Measurements from ENCODE around the gene NIM1K. TPM values are rescaled to one million over a fixed set of nuclear protein-coding genes. Genes with fewer than 3 reads are reported as not detected.

The NIM1K gene
- total RNA-seq, 2 donors from 2014 or later = 0.52 TPM; not detected in 1

DNA sequence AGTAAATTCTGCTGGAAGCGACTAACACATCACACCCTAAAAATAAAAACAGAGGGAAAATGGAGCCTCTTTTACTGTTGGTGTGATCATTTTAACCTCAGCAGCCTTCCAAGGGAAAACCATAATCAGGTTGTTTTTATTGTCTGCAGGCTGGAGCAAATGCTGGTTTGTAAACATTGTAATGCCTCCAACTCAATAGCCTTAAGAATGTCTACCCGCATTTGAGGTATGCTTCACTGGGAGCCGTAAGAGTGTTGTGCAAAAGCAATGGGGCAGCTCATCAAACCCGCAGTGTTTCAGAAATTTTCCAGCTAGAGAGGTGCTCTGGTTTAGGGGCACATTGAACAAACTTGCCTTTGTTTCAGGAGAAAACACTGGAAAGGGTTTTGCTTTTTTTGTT is 17.0 kb downstream of the NIM1K start:
- no peak overlapping the region for H3K27ac ChIP-seq
- DNase-seq (no peak), ATAC-seq (no peak)
- intact Hi-C loops (cut with DNase I) = no loop called here
- no peaks in the 10 kb centered on the region for H3K27me3 ChIP-seq
- no peaks in the 10 kb centered on the region for H3K4me1 ChIP-seq
- H3K36me3 ChIP-seq (replicated peaks in 1 of 2; ENCODE audit: insufficient read depth in 1 of 2, low read depth in 2 of 2) = no peaks in the 10 kb centered on the region
- 69 to 74% methylated on average over 4 of the region's 4 CpGs for WGBS, 2 donors
- H3K9me3 ChIP-seq = no peaks in the 10 kb centered on the region
- TF ChIP-seq POLR2A (IDR thresholded peaks at IDR 0.05) = no peak
- TF ChIP-seq, protein P1, sequence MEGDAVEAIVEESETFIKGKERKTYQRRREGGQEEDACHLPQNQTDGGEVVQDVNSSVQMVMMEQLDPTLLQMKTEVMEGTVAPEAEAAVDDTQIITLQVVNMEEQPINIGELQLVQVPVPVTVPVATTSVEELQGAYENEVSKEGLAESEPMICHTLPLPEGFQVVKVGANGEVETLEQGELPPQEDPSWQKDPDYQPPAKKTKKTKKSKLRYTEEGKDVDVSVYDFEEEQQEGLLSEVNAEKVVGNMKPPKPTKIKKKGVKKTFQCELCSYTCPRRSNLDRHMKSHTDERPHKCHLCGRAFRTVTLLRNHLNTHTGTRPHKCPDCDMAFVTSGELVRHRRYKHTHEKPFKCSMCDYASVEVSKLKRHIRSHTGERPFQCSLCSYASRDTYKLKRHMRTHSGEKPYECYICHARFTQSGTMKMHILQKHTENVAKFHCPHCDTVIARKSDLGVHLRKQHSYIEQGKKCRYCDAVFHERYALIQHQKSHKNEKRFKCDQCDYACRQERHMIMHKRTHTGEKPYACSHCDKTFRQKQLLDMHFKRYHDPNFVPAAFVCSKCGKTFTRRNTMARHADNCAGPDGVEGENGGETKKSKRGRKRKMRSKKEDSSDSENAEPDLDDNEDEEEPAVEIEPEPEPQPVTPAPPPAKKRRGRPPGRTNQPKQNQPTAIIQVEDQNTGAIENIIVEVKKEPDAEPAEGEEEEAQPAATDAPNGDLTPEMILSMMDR (IDR thresholded peaks at IDR 0.05) = no peak
- H3K4me3 ChIP-seq = no peak overlapping the region

DNA sequence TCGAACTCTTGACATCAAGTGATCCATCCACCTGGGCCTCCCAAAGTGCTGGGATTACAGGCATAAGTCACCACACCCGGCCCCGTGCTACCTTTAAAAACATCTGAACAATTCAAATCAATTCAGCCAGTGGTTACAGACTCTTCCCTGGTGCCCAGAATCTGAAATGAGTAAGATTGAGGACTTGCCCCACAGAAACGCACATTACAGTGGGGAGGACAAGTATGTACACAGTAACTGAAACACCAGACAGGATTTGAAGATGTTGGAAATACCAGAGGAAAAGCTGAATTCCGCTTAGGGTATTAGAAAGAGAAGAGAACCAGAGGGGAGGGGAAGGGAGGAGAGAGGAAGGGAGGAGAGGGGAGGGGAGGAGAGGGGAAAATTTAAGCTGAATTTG is 17.8 kb downstream of the NIM1K start:
- Histone ChIP-seq H3K9me3 (no peaks in the 10 kb centered on the region), H3K4me3 (no peak overlapping the region), H3K27me3 (no peaks in the 10 kb centered on the region), H3K4me1 (no peaks in the 10 kb centered on the region), H3K27ac (no peak overlapping the region), H3K36me3 (replicated peaks in 1 of 2; ENCODE audit: insufficient read depth in 1 of 2, low read depth in 2 of 2) (no peaks in the 10 kb centered on the region)
- intact Hi-C loops (cut with DNase I) = no loop called here
- ATAC-seq (no peak), DNase-seq (no peak)
- WGBS, 2 donors = 68 to 74% methylated on average over 5 of the region's 5 CpGs
- TF ChIP-seq, protein P1 (IDR thresholded peaks at IDR 0.05) = no peak
- TF ChIP-seq POLR2A (IDR thresholded peaks at IDR 0.05) = no peak

- intact Hi-C loops (cut with DNase I) = no loop called here
- 64 to 65% methylated on average over 4 to 6 of the region's 6 CpGs for WGBS, 2 donors
Measured at GRCh38 chr5:43210570-43210969, 18.5 kb downstream of the NIM1K start.

GRCh38 chr5:43213951-43214350 is 21.9 kb downstream of the NIM1K start:
- no peaks in the 10 kb centered on the region for H3K4me1 ChIP-seq
- TF ChIP-seq, protein P1 (IDR thresholded peaks at IDR 0.05) = no peak
- no peak for TF ChIP-seq POLR2A (IDR thresholded peaks at IDR 0.05)
- H3K4me3 ChIP-seq = no peak overlapping the region
- no peak overlapping the region for H3K27ac ChIP-seq
- ATAC-seq (no peak), DNase-seq (no peak)
- intact Hi-C loops (cut with DNase I) = no loop called here
- H3K9me3 ChIP-seq = no peaks in the 10 kb centered on the region
- WGBS, 2 donors = 64 to 69% methylated on average over 2 of the region's 2 CpGs
- H3K27me3 ChIP-seq = no peaks in the 10 kb centered on the region
- H3K36me3 ChIP-seq (replicated peaks in 1 of 2; ENCODE audit: insufficient read depth in 1 of 2, low read depth in 2 of 2) = no peaks in the 10 kb centered on the region

More at GRCh38 chr5:43210570-43210969, 18.5 kb downstream of the NIM1K start:
- no peaks in the 10 kb centered on the region for H3K27me3 ChIP-seq
- ATAC-seq (no peak), DNase-seq (no peak)
- H3K36me3 ChIP-seq (replicated peaks in 1 of 2; ENCODE audit: insufficient read depth in 1 of 2, low read depth in 2 of 2) = no peaks in the 10 kb centered on the region
- H3K9me3 ChIP-seq = no peaks in the 10 kb centered on the region
- no peak overlapping the region for H3K4me3 ChIP-seq
- no peak overlapping the region for H3K27ac ChIP-seq
- TF ChIP-seq POLR2A (IDR thresholded peaks at IDR 0.05) = no peak
- TF ChIP-seq, protein P1 (IDR thresholded peaks at IDR 0.05) = no peak
- H3K4me1 ChIP-seq = no peaks in the 10 kb centered on the region

GRCh38 chr5:43215073-43215631 is 23.1 kb downstream of the NIM1K start:
- Histone ChIP-seq H3K27me3 (no peaks in the 10 kb centered on the region), H3K9me3 (no peaks in the 10 kb centered on the region), H3K27ac (no peak overlapping the region), H3K4me3 (no peak overlapping the region), H3K4me1 (no peaks in the 10 kb centered on the region), H3K36me3 (replicated peaks in 1 of 2; ENCODE audit: insufficient read depth in 1 of 2, low read depth in 2 of 2) (no peaks in the 10 kb centered on the region)
- no peak for ATAC-seq
- peak in 1 of 4 donors; percentile 2 for DNase-seq
- TF ChIP-seq, protein P1 (IDR thresholded peaks at IDR 0.05) = no peak
- TF ChIP-seq POLR2A (IDR thresholded peaks at IDR 0.05) = no peak
- intact Hi-C loops (cut with DNase I) = no loop called here
- WGBS, 2 donors = 80 to 83% methylated on average over 11 of the region's 11 CpGs
